ENCODE data around the gene SOX18.

Gene SOX18

DNA sequence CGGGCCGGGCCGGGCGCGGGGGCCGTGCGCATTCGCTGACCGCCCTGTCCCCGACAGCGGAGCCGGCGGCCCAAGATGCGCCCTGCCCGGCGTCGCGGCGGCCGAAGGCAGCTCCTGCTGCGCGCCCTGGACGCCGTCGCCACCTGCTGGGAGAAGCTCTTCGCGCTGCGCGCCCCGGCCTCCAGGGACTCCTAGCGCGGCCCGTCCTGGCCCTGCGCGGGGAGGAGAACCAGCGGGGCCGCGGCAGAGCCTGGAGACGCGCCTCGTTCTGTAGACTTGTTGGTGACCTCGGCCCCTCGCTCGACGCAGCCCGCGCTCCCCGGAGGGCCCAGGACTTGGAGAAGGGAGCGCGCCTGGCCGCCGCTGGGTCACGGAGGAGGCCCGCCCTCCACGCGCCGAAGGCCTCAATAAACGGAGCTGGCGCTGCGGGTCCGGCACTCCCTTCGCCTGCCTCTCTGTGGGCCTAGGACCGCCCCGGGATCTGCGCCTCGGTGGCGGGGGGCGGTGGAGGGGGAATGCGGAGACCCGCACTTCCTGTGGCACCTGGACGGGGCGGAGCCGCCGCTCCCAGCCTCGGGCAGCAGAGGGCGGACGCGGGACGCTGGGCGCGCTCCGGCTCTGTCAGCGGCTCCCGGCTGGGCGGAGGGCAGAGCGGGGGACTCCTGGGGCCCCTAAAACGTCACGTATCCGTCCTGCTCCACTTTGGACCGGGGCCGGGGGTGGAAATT lies 10.7 kb downstream of the SOX18 start:
- no peak for DNase-seq (ENCODE audit: low spot score)

GRCh38 chr20:64038224-64038564 lies 11.2 kb downstream of the SOX18 start:
- no peak for DNase-seq (ENCODE audit: low spot score)

GRCh38 chr20:64037498-64038213 lies 11.8 kb downstream of the SOX18 start:
- no peak for DNase-seq (ENCODE audit: low spot score)

DNA sequence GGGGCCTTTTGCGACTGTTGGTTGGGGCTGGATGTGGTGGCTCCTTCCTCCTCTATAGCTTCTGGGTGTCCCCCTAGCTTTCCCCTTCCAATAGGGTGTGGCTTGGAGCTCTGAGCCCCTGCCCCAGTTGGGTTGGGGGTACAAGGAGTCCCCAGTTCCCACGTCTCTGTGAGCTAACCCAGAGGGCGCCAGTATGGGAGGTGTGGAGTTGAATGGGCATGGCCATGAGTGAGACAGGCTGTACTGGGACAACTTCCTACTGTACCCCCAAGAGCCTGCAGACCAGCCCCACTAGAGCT lies 12.3 kb downstream of the SOX18 start:
- DNase-seq (ENCODE audit: low spot score) = no peak

DNA sequence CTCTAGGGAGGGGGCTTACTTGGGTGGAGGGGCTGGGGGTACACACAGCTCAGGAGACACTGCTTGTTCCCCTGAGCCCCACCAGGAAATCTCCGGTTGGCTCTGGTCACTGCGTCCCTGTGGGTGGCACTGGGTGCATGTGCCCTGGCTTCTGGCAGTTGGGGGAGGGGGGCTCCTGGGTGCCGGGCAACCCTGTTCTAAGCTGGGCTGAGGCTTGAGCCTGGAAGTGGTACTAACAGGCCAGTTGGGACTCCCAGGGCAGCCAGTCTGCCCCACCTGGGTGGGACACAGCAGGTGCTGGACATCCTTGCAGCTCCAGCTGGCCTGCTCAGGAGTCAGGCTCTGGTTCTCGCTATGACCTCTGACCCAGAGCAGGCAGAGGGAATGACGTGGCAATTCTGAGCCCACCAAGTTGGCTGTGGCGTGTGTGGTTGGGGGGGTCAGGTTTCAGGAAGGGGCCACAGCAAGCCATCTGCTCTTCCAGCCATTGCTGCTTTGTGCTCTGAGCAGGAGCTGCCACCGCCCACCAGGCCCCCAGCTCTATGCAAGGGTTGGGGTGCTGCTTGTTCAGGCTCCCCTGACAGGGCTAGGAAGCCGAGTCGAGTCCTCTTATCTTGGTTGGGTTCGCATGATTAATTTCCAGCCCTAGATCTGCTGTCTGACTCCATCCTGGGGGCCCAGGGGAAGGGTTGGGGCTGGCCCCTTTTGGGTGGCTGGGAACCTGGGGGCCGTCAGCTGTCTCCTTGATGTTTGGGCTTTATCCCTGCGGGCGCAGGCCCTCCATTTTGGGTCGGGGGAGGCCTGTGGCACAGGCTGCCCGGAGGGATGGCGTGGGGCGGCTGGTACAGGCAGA lies 12.9 kb downstream of the SOX18 start:
- DNase-seq (ENCODE audit: low spot score) = no peak

- DNase-seq (ENCODE audit: low spot score) = no peak
These were observed 13.5 kb downstream of the SOX18 start, which contains the start of gene C20orf204 for GRCh38 chr20:64035933-64036345. Gene C20orf204 (plus strand): TSS chr20:64036182. CDS start chr20:64036324, 142 bp downstream.

GRCh38 chr20:64035066-64035932 lies 14.1 kb downstream of the SOX18 start:
- no peak for DNase-seq (ENCODE audit: low spot score)

DNA sequence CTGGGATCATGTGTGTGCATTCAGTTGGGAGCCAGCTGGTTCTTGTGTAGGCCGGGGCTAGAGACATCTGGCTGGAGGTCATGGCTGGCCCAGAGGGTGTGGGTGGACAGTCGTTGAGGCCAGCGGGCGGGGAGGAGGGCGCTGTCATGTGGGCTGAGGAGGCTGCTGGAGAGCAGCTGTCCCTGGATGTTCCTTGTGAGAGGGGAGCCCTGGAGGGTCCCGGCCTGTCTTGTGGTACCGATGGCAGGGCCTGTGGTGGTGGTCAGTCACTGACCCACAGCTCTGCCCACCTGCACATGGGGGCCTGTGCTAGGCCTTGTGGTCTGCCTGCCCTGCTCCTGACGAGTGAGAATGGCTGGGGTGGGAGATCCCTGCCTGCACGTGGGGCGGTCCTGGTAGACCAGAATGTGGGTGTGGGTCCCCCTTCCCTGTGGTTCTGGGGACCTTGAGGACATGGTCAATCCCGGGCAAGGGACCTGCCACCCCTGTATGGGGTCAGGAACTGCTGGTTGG lies 15.4 kb downstream of the SOX18 start:
- no peak for DNase-seq (ENCODE audit: low spot score)

DNA sequence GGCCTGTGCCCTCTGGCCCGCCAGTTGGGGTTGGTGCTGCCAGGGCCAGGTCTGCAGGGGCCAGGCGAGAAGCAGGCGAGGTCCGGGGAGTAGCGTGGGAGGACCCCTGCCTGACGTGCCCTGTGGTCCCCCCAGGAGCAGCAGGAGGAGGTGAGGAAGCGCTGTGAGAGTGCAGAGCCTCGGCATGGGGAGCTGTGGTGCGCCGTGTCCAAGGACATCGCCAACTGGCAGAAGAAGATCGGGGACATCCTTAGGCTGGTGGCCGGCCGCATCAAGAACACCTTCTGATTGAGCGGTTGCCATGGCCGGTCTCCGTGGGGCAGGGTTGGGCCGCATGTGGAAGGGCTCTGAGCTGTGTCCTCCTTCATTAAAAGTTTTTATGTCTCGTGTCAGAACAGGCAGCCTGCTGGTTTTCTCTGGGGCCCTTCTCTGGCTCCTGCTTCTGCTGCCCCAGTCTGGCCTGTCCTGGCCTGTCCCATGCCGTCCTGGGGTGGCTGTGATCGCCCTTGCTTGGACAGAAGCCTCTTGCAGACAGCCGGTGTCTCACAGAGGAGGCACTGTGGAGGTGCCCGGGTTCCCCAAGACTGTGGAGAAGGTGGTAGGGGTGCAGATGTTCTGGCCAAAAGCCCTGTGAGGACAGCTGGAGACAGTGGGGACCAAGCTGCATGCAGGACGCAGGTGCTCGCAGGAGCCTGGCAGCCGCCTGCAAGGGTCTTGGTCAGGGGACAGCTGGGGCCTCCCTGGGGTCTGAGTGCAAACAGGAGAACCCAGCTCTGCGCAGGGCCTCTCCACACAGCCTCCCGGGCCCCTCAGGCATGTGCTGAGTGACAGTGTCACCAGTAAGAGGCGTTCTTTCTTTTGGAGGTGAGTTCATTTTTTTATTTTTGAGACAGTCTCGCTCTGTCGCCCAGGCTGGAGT lies 16.5 kb downstream of the SOX18 start:
- DNase-seq (ENCODE audit: low spot score) = no peak

DNA sequence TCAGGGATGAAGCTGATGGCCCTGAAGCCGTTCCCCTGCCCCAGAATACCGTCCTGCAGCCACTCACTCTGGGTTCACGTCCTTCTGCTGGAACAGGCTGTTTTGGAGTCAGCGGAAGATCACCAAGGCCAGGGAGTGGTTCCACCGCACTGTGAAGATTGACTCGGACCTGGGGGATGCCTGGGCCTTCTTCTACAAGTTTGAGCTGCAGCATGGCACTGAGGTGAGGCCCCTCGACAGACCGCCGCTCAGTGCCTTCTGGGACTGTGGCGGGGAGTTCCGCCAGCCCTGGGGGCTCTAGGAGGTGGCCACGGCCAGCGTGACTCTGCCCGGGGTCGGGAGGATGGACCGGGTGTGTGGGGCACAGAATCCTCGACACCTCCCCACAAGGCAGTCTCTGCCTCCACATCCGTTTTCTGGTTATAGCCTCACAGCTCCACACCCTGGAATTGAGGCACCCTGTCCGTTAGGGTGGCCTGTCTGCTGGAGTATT lies 17.6 kb downstream of the SOX18 start:
- no peak for DNase-seq (ENCODE audit: low spot score)

GRCh38 chr20:64030371-64031134 lies 18.9 kb downstream of the SOX18 start:
- no peak for DNase-seq (ENCODE audit: low spot score)

DNA sequence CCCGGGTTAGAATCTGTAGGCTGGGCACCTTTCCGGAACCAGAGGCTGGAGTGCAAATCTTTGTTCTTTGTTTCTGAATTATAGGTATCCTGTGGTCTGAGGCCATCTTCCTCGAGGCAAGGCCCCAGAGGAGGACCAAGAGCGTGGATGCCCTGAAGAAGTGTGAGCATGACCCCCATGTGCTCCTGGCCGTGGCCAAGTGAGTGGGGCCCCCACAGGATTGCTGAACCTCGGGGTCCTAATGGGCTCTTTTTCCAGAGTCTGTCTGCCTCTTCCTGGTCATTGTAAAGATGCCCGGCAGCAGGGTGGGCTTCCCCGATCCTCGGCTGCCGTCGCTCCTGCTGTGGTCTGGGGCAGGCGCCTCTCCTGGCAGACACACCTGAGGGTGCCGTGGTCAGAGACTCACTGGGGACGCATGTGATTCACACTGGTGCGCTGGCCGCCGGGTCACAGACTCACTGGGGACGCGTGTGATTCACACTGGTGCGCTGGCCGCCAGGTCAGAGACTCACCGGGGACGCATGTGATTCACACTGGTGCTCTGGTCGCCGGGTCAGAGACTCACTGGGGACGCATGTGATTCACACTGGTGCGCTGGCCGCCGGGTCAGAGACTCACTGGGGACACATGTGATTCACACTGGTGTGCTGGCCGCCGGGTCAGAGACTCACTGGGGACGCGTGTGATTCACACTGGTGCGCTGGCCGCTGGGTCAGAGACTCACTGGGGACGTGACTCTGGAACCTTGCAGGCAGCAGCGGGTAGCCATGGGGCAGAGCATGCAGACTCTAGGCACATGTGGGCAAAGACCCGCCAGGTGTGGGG lies 19.9 kb downstream of the SOX18 start:
- DNase-seq (ENCODE audit: low spot score) = no peak

DNA sequence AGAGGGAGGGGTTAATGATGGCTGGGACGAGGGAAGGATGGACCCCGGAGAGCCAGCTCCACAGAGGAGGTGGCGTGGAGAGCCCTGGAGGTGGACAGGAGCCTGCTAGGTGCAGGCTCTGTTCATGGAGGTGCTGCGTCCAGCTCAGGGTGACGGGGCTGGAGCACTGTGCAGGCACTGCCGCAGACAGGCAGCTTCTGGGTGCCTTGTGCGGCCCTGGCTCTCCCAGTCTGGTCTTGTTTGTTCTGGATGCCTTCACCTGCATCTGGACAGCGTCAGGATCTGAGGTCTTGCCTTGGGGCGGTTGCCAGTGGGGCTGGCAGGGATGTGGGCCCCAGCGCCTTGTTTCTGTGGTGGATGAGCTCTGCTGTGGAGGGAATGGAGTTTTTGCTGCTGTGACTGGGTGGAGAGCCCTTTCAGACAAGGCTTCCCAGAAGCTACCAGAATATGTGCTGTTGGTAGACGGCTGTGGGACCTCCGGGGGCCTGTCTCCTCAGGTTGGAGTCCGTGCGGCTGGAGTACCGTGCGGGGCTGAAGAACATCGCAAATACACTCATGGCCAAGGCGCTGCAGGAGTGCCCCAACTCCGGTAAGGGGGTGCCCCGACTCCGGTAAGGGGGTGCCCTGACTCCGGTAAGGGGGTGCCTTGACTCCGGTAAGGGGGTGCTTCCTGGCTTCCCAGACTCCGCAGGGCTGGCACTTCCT lies 21.3 kb downstream of the SOX18 start:
- DNase-seq (ENCODE audit: low spot score) = no peak

- no peak for DNase-seq (ENCODE audit: low spot score)
These were observed 23.5 kb downstream of the SOX18 start for GRCh38 chr20:64025826-64026412.

DNA sequence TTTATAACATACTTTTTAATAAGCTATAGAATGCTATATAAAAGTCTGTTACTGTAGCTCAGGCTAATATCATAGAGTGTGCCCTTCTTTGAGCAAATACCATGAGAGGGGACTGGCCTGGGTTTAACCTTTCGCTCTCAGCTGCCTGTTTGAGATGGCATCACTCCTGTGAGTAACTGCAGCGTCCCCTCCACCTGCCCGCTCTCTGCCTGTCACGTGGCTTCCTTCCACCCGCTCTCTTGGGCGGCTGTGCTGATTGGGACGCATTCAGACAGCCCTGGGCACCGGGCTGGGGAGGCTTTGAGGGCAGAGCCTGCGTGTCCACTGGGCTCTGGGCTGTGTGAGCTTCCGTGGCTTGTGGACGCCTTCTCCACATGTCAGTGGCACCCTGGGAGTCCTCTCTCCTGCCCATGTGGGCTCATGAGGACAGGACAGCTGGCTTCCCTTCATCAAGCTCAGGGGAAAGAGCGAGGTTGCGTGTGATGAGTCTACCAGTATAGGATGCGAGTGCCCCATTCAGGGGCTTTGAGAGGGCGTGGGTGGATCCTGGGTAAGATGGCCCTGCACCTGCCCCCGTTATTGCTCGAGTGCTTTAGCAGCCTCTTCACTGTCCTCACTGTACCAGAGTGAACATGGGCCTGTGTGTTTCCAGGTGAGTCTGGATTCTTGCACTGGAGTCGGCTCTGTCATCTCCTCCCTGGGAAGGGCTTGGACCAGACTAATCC lies 24.2 kb downstream of the SOX18 start:
- DNase-seq (ENCODE audit: low spot score) = no peak

DNA sequence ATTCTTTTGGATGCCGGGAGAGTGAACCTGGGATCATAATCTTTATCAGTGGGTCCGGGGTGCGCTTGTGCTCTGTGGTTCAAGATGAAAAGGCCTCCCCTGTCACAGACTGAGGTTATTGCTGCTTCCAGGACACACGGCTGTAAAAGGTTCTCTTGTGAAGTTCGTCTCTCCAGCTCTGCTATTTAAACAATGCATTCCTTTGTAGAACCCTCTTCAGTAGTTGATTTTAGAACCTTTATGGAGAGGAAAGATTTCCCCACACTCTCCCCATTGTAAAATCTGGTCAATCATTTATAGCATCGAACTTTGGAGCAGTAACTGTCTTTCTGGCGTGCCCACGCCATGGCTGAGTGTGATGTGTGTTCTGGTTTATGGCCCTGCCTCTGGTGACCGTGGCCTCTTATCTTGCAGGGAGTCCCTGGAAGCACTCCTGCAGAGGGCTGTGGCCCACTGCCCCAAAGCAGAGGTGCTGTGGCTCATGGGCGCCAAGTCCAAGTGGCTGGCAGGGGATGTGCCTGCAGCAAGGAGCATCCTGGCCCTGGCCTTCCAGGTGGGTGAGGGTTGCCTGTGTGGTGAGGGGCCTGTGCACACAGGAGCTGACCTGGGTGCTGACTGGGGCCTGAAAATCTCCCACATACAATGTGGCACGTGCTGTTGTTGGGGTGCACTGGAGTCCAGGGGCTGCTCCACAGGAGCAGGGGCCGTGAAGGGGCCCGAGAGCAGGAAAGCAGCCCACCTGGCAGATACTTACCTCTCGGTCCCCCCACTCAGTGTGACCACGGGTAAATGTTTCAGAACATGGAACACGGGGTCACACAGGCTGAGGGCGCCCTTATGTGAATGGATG lies 25.1 kb downstream of the SOX18 start:
- DNase-seq (ENCODE audit: low spot score) = no peak
